HG03159 (cell line): Measurements from ENCODE around the gene SLC2A3.
"Not testable (repeated sequence)": the region's sequence is repeated elsewhere in the genome, so short reads cannot be mapped to it uniquely, and the experiment has no call there.

Experiments used
- ATAC-seq: cut with Tn5 transposase; IDR thresholded peaks from one replicate; pipeline ENCODE4 v1.9.1; 2021; ENCODE audit warnings: mild to moderate bottlenecking, moderate library complexity; ENCODE audit not compliant: unreplicated experiment

SLC2A3 gene

GRCh38 chr12:7953912-7954311 lies 17.9 kb upstream of the SLC2A3 start:
- not testable (repeated sequence) for ATAC-seq

GRCh38 chr12:7951671-7952070 lies 15.7 kb upstream of the SLC2A3 start:
- no peak for ATAC-seq

DNA sequence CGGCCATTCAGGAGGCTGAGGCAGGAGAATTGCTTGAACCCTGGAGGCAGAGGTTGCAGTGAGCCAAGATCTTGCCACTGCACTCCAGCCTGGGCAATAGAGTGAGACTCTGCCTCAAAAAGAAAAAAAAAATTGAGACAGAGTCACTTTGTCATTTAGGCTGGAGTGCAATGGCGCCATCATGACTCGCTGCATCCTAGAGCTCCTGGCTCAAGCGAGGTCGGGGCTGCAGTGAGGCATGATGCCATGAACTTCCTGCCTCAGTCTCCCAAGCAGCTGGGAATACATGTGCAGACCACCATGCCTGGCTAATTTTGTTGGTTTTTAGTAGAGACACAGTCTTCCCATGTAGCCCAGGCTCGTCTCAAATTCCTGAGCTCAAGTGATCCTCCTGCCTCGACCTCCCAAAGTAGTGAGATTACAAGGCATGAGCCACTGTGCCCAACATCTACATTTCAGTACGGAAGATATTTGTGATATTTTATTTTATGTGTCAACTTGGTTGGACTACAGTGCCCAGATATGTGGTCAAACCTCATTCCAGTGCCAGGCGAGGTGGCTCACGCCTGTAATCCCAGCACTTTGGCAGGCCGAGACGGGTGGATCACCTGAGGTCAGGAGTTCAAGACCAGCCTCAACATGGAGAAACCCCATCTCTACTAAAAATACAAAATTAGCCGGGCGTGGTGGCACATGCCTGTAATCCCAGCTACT lies 14.4 kb upstream of the SLC2A3 start:
- not testable (repeated sequence) for ATAC-seq

DNA sequence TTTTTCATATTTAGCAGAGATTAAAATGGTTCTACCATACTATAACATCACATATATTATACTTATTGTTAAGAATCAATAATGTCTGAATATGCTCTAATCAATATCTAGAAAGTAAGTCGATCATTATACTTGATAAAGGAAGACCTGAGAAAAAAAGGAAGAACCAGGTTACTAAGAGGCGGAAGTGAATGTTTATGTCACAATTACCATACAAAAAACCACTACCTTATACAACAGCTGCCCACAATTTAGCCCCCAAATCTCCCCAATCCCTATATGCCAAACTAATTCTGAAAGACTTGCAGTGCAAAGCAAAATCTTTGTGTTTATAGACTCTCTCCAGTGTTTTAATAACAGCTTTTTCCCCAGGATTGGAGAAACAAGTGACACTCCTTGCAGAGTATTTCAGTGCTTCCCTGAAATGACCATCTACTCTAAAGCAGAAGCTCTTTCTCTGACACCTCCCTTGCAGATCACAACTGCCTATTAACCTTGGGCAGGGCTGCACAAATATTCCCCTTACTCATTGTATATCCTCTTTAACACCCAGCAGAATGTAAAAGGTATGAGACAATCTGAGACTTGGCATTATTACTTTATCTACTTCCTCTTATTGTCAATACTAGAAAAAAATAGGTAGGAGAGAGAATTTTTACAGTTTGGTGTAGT lies 12.7 kb upstream of the SLC2A3 start:
- ATAC-seq: no peak

DNA sequence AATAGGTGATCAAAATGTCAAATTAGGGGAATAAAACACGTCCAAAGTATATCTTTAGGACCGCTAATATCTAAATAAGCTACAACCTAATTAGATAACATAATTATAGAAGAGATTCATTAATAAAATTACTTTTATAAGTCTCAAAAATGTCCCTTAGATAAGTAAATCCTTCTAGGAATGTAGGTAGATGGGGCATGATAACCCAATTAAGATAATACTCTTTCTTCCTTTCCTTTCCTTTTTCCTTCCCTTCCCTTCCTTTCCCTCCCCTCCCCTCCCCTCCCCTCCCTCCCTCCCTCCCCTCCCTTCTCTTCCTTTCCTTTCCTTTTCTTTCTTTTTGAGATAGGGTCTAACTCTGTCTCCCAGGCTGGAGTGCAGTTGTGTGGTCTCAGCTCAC lies 11.0 kb upstream of the SLC2A3 start:
- no peak for ATAC-seq

DNA sequence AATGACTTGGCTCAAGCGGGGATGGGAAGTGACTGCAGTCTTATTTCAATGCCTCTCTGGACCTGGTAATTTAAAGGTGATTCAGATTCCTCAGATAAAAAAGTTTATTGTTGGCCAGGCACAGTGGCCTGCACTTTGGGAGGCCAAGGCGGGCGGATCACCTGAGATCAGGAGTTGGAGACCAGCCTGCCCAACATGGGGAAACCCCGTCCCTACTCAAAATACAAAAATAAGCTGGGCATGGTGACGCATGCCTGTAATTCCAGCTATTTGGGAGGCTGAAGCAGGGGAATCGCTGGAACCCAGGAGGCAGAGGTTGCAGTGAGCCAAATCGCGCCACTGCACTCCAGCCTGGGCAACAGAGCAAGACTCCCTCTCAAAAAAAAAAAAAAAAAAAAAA lies 8.8 kb upstream of the SLC2A3 start:
- ATAC-seq: not testable (repeated sequence)

- no peak for ATAC-seq
These were observed 4.9 kb upstream of the SLC2A3 start for GRCh38 chr12:7940906-7941305.

GRCh38 chr12:7937833-7938506 lies 2.0 kb upstream of the SLC2A3 start:
- ATAC-seq: no peak

DNA sequence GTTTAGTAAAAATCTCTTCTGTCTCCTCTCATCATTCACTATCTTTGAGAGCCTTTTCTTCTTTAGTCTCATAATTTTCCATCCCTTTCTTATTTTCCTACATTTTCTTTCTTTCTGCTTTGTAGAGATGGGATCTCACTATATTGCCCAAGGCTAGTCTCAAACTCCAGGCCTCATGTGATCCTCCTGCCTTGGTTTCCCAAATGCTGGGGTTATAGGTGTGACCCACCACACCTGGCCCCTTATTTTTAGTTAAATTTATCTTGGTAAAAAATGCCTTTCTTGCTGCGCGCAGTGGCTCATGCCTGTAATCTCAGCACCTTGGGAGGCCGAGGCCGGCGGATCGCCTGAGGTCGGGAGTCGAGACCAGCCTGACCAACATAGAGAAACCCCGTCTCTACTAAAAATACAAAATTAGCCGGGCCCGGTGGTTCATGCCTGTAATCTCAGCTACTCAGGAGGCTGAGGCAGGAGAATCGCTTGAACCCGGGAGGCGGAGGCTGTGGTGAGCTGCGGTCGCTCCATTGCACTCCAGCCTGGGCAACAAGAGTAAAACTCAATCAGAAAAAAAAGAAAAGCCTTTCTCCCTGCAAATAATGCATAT lies 996 bp downstream of the SLC2A3 start:
- no peak for ATAC-seq

- no peak for ATAC-seq
These were observed 1.7 kb downstream of the SLC2A3 start for GRCh38 chr12:7934091-7934888.

DNA sequence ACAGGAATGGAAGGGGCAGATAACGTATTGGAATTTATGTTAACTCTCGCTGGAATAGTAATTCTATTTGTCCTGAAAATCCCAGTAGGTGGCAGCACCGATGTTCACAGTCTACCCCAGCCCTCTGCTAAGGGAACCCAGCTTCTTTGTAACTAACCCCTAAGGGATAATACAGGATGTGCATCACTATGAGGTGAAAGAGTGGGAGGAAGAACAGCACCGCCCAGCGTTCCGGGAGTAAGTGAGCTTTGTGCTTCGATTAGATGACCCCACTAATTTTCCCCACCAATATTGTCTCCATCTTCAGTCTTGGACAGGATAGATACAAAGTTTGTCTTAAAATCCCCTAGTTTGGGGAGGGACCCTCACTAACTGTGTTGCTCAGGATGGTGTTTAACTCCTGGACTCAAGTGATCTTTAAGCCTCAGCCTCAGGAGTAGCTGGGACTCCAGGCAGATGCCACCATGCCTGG lies 2.7 kb downstream of the SLC2A3 start:
- ATAC-seq: peak; percentile 82

GRCh38 chr12:7932599-7933240 lies 3.3 kb downstream of the SLC2A3 start:
- ATAC-seq: not testable (repeated sequence)

DNA sequence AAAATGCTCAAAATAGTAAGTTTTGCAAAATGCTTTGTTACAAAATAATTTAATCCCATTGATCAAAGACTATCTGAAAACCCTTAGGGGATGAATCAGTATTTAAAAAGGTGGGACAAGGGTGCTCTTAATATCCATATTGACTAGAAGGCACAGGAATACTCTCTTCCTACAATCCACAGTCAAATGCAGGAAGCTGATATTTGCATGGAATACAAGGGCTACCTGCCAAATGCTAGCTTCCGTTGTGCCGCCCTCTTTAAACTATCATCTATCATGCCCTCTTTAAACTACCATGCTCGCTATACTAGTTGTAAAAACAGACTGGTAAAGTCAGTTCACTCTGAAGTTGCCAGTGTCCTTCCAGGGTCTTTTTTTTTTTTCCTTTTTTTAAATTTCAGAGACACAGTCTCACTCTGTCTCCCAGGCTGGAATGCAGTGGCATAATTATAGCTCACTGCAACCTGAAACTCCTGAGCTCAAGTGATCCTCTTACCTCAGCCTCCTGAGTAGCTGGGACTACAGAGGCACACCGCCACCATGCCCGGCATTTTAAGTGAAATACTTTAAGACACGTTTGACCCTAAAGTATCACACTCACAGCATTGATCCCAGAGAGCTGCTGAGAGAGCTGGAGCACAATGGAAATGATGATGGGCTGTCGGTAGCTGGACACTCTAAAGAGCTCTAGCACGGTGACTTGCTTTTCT lies 6.7 kb downstream of the SLC2A3 start:
- ATAC-seq: no peak

DNA sequence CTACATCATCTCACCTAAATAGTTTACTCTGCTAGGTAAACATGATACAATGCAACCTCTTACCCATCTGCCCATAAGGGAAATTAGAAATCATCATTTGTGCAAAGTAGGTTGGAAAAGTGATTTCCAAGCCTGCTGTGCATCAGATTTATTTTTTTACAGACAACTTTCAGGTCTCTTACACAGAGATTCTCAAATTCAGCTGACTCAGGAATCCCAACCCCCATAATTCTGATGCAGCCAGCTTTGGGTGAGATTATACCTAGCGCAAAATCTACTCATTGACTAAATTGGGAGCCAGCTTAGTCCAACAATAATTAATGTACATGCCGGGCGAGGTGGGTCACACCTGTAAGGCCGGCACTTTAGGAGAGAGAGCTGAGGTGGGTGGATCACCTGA lies 8.5 kb downstream of the SLC2A3 start:
- no peak for ATAC-seq

DNA sequence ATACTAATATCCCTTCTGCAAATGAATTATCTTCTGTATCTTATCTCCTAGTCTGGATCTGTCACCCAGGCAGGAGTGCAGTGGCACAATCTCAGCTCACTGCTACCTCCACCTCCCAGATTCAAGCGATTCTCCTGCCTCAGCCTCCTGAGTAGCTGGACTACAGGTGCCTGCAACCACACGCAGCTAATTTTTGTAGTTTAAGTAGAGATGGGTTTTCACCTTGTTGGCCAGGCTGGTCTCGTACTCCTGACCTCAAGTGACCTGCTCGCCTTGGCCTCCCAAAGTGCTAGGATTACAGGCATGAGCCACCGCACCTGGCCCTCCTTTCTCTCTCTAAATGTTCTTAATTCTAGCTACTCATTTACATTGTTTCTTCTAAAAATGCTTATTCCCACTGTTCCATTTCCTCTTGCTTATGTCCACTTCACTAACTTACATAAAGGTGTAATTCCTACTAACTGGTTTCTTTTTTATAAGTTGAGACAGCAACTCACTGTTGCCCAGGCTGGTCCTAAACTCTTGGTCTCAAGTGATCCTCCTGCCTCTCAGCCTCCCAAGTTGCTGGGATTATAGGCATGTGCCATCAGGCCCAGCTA lies 9.8 kb downstream of the SLC2A3 start:
- ATAC-seq: not testable (repeated sequence)

DNA sequence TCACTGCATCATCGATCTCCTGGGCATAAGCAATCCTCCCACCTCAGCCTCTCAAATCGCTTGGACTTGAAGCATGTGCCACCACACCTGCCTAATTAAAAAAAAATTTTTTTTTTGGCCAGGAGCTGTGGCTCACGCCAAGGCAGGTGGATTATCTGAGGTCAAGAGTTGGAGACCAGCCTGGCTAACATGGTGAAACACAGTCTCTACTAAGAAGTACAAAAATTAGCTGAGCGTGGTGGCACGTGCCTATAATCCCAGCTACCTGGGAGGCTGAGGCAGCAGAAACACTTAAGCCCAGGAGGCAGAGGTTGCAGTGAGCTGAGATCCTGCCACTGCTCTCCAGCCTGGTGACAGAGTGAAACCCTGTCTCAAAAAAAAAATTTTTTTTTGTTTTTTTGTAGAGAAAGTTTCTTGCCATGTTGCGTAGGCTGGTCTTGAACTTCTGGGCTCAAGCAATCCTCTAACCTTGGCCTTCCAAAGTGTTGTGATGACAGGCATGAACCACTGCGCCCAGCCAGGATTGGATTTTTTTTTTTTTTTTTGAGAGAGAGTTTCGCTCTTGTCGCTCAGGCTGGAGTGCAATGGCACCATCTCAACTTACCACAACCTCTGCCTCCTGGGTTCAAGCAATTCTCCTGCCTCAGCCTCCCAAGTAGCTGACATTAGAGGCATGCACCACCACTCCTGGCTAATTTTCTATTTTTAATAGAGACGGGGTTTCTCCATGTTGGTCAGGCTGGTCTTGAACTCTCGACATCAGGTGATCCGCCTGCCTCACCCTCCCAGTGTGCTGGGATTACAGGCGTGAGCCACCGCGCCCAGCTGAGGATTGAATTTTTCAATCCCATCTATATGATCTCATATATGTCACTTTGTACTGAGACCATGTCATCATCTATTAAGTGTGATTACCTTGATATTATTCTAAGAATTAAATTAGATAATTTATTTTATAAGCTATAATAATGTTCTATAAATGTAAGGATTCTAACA lies 12.4 kb downstream of the SLC2A3 start:
- ATAC-seq: no peak

DNA sequence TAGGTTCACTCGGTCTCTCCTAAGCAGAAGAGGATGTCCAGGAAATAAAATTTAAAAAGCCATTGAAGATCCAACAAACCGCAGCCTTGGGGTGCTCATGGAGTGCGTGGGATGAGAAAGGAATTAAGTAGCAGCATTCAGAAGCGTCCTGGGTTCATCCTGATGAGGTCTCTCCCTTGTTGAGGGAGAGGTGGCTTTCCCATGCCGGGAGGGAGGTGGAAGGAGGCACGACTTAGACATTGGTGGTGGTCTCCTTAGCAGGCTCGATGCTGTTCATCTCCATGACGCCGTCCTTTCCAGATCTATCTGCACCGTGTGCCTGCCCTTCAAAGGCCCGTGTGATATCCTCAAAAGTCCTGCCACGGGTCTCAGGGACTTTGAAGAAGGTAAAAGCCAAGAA lies 14.8 kb downstream of the SLC2A3 start:
- not testable (repeated sequence) for ATAC-seq

DNA sequence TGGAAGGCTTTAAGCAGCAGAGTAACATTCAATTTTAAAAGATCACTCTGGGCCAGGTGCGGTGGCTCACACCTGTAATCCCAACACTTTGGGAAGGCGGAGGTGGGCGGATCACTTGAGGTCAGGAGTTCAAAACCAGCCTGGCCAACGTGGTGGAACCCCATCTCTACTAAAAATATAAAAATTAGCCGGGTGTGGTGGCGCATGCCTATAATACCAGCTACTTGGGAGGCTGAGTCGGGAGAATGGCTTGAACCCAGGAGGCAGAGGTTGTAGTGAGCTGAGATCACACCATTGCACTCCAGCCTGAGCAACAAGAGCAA lies 17.8 kb downstream of the SLC2A3 start:
- ATAC-seq: not testable (repeated sequence)
